B cell (primary cell): ENCODE data around the gene NYNRIN. TPM values are rescaled to one million over a fixed set of nuclear protein-coding genes. Genes with fewer than 3 reads are reported as not detected.

Experiments
- ATAC-seq: fragments of 200-7000 bp; cut with Tn5 transposase; one replicate; pipeline ENCODE4 v1.10.0; 2021; ENCODE audit warnings: low read depth, mild to moderate bottlenecking, moderate number of reproducible peaks, moderate library complexity
- CTCF ChIA-PET: fragments of 350-600 bp; sonication (Branson Sonifier 250); formaldehyde crosslinking; loops from one replicate; lab custom pipeline; 2021; ENCODE audit warnings: antibody characterized with exemption, inconsistent platforms; lab: Charles Lee
- POLR2A ChIA-PET: fragments of 350-600 bp; sonication (Branson Sonifier 250); formaldehyde crosslinking; loops from one replicate; lab custom pipeline; 2021; ENCODE audit warnings: antibody characterized with exemption; lab: Charles Lee
- DNase-seq: peaks from one replicate; pipeline ENCODE4 v3.0.0; 2013
- H2AFZ ChIP-seq: 2 replicates; pipeline ENCODE4 v1.6.1; 2012; ENCODE audit warnings: mild to moderate bottlenecking, low read depth, low read length; ENCODE audit not compliant: insufficient read depth, poor library complexity, severe bottlenecking
- H3K27ac ChIP-seq, 2 donors: 1 replicate in 1 of 2; 2 replicates in 1 of 2; pipeline ENCODE4 v1.5.1; 2012 to 2013; ENCODE audit warnings: low read length in 2 of 2, mild to moderate bottlenecking in 2 of 2, moderate library complexity in 1 of 2
- H3K27me3 ChIP-seq, 4 experiments: fragments of 200-600 bp in 1 of 4; sonication (generic) in 1 of 4; replicated peaks in 1 of 4; 1 replicate in 2 of 4; 2 replicates in 2 of 4; pipeline versions ENCODE4 v1.6.1 to v1.7.0; 2013 to 2016; ENCODE audit warnings: low read length in 3 of 4, mild to moderate bottlenecking in 2 of 4, mixed read lengths in 1 of 4, moderate library complexity in 1 of 4; ENCODE audit not compliant: insufficient read depth in 4 of 4, control insufficient read depth in 3 of 4; ENCODE audit errors: control extremely low read depth in 1 of 4
- H3K36me3 ChIP-seq, 2 experiments: replicated peaks in 1 of 2; 1 replicate in 1 of 2; 2 replicates in 1 of 2; pipeline versions ENCODE4 v1.6.1 to v1.7.1; 2013; ENCODE audit warnings: low read length in 1 of 2; ENCODE audit not compliant: insufficient read depth in 2 of 2, control insufficient read depth in 1 of 2; ENCODE audit errors: control extremely low read depth in 1 of 2, extremely low read depth in 1 of 2
- H3K4me1 ChIP-seq, 2 donors: fragments of 200-600 bp in 1 of 2; sonication (generic) in 1 of 2; 1 replicate in 1 of 2; 2 replicates in 1 of 2; pipeline versions ENCODE4 v1.5.1 to v1.6.1; 2013 to 2017; ENCODE audit warnings: low read length in 2 of 2; ENCODE audit not compliant: control insufficient read depth in 2 of 2, insufficient read depth in 2 of 2
- H3K4me2 ChIP-seq: replicated peaks from 2 replicates; pipeline ENCODE3; 2012; ENCODE audit warnings: mild to moderate bottlenecking, low read depth, low read length; ENCODE audit not compliant: poor library complexity, severe bottlenecking
- H3K4me3 ChIP-seq, 5 experiments: fragments of 200-600 bp in 1 of 5; sonication (generic) in 1 of 5; 1 replicate in 3 of 5; 2 replicates in 2 of 5; pipeline versions ENCODE4 v1.5.1 to v1.7.0; 2011 to 2016; ENCODE audit warnings: low read length in 4 of 5, mild to moderate bottlenecking in 4 of 5, low read depth in 2 of 5, control low read depth in 1 of 5, moderate library complexity in 1 of 5; ENCODE audit not compliant: insufficient read depth in 1 of 5; ENCODE audit errors: control extremely low read depth in 1 of 5, extremely low read depth in 1 of 5
- H3K79me2 ChIP-seq: fragments of 200-600 bp; sonication (generic); one replicate; pipeline ENCODE4 v1.6.0; 2016; ENCODE audit warnings: low read length; ENCODE audit not compliant: control insufficient read depth, insufficient read depth
- H3K9ac ChIP-seq: fragments of 200-600 bp; sonication (generic); 2 replicates; pipeline ENCODE4 v1.6.1; 2017; ENCODE audit warnings: mild to moderate bottlenecking, low read length, moderate library complexity
- H3K9me3 ChIP-seq, 3 donors: one replicate each; pipeline versions ENCODE4 v1.6.1 to v1.7.1; 2013; ENCODE audit warnings: low read length in 2 of 3; ENCODE audit not compliant: control insufficient read depth in 2 of 3, insufficient read depth in 1 of 3; ENCODE audit errors: control extremely low read depth in 1 of 3
- H4K20me1 ChIP-seq: 2 replicates; pipeline ENCODE4 v1.6.0; 2012; ENCODE audit warnings: mild to moderate bottlenecking, low read length; ENCODE audit not compliant: insufficient read depth, control insufficient read depth, poor library complexity, severe bottlenecking
- H3K27ac Mint-ChIP-seq: one replicate; pipeline ENCODE4 v1.8.0; 2021; ENCODE audit warnings: mixed read lengths
- H3K27me3 Mint-ChIP-seq: one replicate; pipeline ENCODE4 v1.8.0; 2021; ENCODE audit warnings: mixed read lengths
- H3K4me1 Mint-ChIP-seq: one replicate; pipeline ENCODE4 v1.8.0; 2021; ENCODE audit warnings: mixed read lengths
- H3K4me3 Mint-ChIP-seq: one replicate; pipeline ENCODE4 v1.8.0; 2021; ENCODE audit warnings: mixed read lengths
- H3K9me3 Mint-ChIP-seq: one replicate; pipeline ENCODE4 v1.8.0; 2022; ENCODE audit warnings: mixed read lengths; ENCODE audit not compliant: insufficient read depth
- EZH2 ChIP-seq: IDR thresholded peaks from 2 replicates; pipeline ENCODE4 v1.6.1; 2012; ENCODE audit warnings: borderline replicate concordance, low read depth, mild to moderate bottlenecking, moderate library complexity, low read length; ENCODE audit not compliant: insufficient read depth, poor library complexity, severe bottlenecking
- WGBS: methylation state at CpG from one replicate; pipeline ENCODE4 v1.1.5; 2013; ENCODE audit warnings: missing lambda C conversion rate; ENCODE audit not compliant: insufficient coverage; 5-methylcytosine and 5-hydroxymethylcytosine counted together
- intact Hi-C: fragments of 100-400 bp; cut with micrococcal nuclease; formaldehyde crosslinking; loops from one replicate; pipeline ENCODE4 v1.10.0; 2022
- polyA plus RNA-seq: library from polyadenylated mRNA; depleted of rRNA; stranded (reverse); fragments of >200 nt; gene quantifications from 2 replicates; pipeline ENCODE4 v1.2.3, GENCODE V29; 2012
- total RNA-seq, 2 donors: library from RNA; stranded (reverse); fragments of 120-200 nt in 1 of 2; gene quantifications; 1 replicate in 1 of 2; 2 replicates in 1 of 2; pipeline versions ENCODE4 v1.2.3 to v1.2.4, GENCODE V29; 2013 to 2022
- TF ChIP-seq, protein P1 (sequence below): fragments of 200-600 bp; IDR thresholded peaks from one replicate; pipeline ENCODE4 v1.8.0; 2022; ENCODE audit warnings: antibody characterized with exemption, mild to moderate bottlenecking

Gene NYNRIN
- total and polyA plus RNA-seq, 2 donors (not counting 1 experiment from before 2014, with no cell fraction given) = 0.04 to 0.34 TPM

DNA sequence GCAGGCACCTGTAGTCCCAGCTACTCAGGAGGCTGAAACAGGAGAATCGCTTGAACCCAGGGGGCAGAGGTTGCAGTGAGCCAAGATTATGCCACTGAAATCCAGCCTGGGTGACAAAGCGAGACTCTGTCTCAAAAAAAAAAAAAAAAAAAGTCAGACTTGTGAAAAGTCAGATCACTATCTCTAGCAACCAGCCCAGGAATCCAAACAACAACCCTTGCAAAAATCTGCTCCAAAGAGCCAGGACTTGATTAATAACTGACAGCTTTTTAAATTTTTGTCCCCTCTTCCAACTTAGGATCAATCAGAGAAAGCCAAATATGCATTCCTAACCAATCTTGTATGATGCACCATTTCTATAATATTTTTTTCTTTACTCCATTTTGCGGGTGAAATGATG lies 38.5 kb upstream of the NYNRIN start:
- H3K9me3 ChIP-seq = peaks cover 0 to 1% (median 0%) of the 10 kb centered on the region in 3 donors
- 93% methylated on average over 3 of the region's 3 CpGs for WGBS
- no peak overlapping the region for H3K4me3 ChIP-seq
- peaks cover 4% of the 10 kb centered on the region in 2 donors for H3K4me1 ChIP-seq
- Mint-ChIP-seq H3K4me3 (no peak overlapping the region), H3K27me3 (peaks cover 18% of the 10 kb centered on the region), H3K9me3 (no peaks in the 10 kb centered on the region), H3K27ac (no peak overlapping the region), H3K4me1 (peaks cover 4% of the 10 kb centered on the region)
- ChIA-PET CTCF (interaction anchor here (0.7 to 5.4 kb wide), 4 partner anchors 27 to 77 kb away, joined by 4 to 42 read pairs (median 23); partner anchors contain the start of genes CBLN3 and KHNYN), POLR2A (no interaction called here)
- H3K79me2 ChIP-seq = no peaks in the 10 kb centered on the region
- H3K27me3 ChIP-seq = peaks cover 0 to 11% (median 1%) of the 10 kb centered on the region in 4 experiments
- DNase-seq = no peak
- no peak overlapping the region for H3K4me2 ChIP-seq
- no peak for ATAC-seq
- H4K20me1 ChIP-seq = no peaks in the 10 kb centered on the region
- no peak overlapping the region for H2AFZ ChIP-seq
- H3K9ac ChIP-seq = no peak overlapping the region
- TF ChIP-seq, protein P1, sequence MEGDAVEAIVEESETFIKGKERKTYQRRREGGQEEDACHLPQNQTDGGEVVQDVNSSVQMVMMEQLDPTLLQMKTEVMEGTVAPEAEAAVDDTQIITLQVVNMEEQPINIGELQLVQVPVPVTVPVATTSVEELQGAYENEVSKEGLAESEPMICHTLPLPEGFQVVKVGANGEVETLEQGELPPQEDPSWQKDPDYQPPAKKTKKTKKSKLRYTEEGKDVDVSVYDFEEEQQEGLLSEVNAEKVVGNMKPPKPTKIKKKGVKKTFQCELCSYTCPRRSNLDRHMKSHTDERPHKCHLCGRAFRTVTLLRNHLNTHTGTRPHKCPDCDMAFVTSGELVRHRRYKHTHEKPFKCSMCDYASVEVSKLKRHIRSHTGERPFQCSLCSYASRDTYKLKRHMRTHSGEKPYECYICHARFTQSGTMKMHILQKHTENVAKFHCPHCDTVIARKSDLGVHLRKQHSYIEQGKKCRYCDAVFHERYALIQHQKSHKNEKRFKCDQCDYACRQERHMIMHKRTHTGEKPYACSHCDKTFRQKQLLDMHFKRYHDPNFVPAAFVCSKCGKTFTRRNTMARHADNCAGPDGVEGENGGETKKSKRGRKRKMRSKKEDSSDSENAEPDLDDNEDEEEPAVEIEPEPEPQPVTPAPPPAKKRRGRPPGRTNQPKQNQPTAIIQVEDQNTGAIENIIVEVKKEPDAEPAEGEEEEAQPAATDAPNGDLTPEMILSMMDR = no peak
- TF ChIP-seq EZH2 = no peak
- H3K36me3 ChIP-seq = no peaks in the 10 kb centered on the region
- H3K27ac ChIP-seq = no peak overlapping the region
- intact Hi-C loops = loop anchor here (10.0 kb wide), 2 partner anchors 315 to 345 kb away; no protein-coding TSS in a partner anchor

DNA sequence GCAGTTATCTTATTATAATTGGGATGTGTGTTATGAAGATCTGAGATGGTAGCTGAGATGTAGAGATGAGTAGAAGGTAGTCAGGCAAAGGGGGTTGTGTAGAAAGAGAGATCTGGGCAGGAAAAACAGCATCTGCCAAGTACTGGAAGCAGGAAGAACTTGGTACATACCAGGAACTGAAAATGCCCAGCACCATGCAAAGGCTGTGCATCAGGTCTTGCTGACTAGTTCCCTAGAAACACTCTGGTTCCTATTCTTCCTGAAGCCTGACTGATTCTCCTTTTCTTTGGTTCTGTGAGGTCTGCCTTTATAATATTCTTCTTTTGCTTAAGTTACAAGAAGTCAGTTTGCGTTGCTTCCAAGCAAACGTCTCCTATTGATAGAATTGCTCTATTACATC lies 37.5 kb upstream of the NYNRIN start:
- Mint-ChIP-seq H3K9me3 (no peaks in the 10 kb centered on the region), H3K27me3 (peaks cover 18% of the 10 kb centered on the region), H3K4me3 (no peak overlapping the region), H3K27ac (no peak overlapping the region), H3K4me1 (peaks cover 14% of the 10 kb centered on the region)
- Histone ChIP-seq H3K4me3 (no peak overlapping the region), H3K4me1 (peaks cover 13 to 14% of the 10 kb centered on the region in 2 donors), H4K20me1 (no peaks in the 10 kb centered on the region), H3K4me2 (no peak overlapping the region), H3K36me3 (no peaks in the 10 kb centered on the region), H2AFZ (no peak overlapping the region), H3K9me3 (peaks cover 0 to 1% (median 0%) of the 10 kb centered on the region in 3 donors), H3K9ac (no peak overlapping the region), H3K79me2 (no peaks in the 10 kb centered on the region), H3K27ac (no peak overlapping the region), H3K27me3 (peaks cover 0 to 15% (median 1%) of the 10 kb centered on the region in 4 experiments)
- no CpG with 5 or more reads among the region's 2 CpGs for WGBS
- intact Hi-C loops = loop anchor here (10.0 kb wide), 2 partner anchors 313 to 343 kb away; no protein-coding TSS in a partner anchor
- ATAC-seq (no peak), DNase-seq (no peak)
- POLR2A ChIA-PET = no interaction called here
- TF ChIP-seq, protein P1 = no peak
- TF ChIP-seq EZH2 = no peak
- CTCF ChIA-PET = interaction anchor here (1.3 to 5.4 kb wide), 5 partner anchors 12 to 75 kb away, joined by 4 to 42 read pairs (median 20); partner anchors contain the start of genes CBLN3 and KHNYN
